Prostate gland (tissue), 2 donors: ENCODE data around the gene TMEM51.

Experiments
- POLR2A ChIP-seq: fragments of 450-650 bp; IDR thresholded peaks from one replicate; pipeline ENCODE4 v1.6.1; 2016; ENCODE audit warnings: antibody characterized with exemption, mild to moderate bottlenecking
- TF ChIP-seq, protein P1 (sequence below), 4 experiments: fragments of 200-600 bp in 2 of 4; fragments of 450-650 bp in 2 of 4; sonication (generic) in 2 of 4; IDR thresholded peaks; 1 replicate in 3 of 4; 2 replicates in 1 of 4; pipeline ENCODE4 v1.5.1; 2016 to 2019; ENCODE audit warnings: antibody characterized with exemption in 4 of 4, mild to moderate bottlenecking in 2 of 4, moderate library complexity in 2 of 4

DNA sequence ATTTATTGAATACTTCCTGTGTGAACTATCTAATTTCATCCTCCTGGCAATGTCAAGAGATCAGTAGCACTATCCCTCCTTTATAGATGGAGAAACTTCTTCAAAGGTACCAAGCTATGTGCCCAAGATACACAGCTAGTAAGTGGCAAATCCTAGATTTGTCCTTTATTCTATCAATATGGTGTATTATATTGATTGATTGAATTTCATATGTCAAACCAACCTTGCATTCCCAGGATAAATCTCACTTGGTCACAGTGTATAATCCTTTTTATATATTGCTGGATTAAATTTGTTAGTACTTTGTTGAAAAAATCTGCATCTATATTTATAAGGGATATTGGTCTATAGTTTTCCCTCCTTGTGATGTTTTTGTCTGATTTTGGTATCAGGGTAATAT is 48.8 kb upstream of the TMEM51 start:
- TF ChIP-seq, protein P1, sequence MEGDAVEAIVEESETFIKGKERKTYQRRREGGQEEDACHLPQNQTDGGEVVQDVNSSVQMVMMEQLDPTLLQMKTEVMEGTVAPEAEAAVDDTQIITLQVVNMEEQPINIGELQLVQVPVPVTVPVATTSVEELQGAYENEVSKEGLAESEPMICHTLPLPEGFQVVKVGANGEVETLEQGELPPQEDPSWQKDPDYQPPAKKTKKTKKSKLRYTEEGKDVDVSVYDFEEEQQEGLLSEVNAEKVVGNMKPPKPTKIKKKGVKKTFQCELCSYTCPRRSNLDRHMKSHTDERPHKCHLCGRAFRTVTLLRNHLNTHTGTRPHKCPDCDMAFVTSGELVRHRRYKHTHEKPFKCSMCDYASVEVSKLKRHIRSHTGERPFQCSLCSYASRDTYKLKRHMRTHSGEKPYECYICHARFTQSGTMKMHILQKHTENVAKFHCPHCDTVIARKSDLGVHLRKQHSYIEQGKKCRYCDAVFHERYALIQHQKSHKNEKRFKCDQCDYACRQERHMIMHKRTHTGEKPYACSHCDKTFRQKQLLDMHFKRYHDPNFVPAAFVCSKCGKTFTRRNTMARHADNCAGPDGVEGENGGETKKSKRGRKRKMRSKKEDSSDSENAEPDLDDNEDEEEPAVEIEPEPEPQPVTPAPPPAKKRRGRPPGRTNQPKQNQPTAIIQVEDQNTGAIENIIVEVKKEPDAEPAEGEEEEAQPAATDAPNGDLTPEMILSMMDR (IDR thresholded peaks at IDR 0.05), result no peak
- TF ChIP-seq POLR2A, result no peak
